AG04450 (cell line): ENCODE data around the gene DERA. TPM values are rescaled to one million over a fixed set of nuclear protein-coding genes. Genes with fewer than 3 reads are reported as not detected.
A peak's percentile ranks its signal among the peaks of the same experiment; 100 is the strongest.

Experiments
- CTCF ChIA-PET: fragments of 300-600, 350-600 bp; formaldehyde crosslinking; extraction: SDS; loops from one replicate; lab custom pipeline; 2022; ENCODE audit warnings: antibody characterized with exemption, inconsistent platforms; lab: Charles Lee
- POLR2A ChIA-PET: fragments of 350-600 bp; formaldehyde crosslinking; extraction: SDS; loops from one replicate; lab custom pipeline; 2021; ENCODE audit warnings: antibody characterized with exemption, inconsistent platforms; lab: Yijun Ruan, JAX
- DNase-seq: peaks from one replicate; pipeline ENCODE4 v3.0.0-alpha.2; 2011; ENCODE audit warnings: low read depth, low spot score
- H3K27ac ChIP-seq: one replicate; pipeline ENCODE4 v1.5.1; 2012; ENCODE audit warnings: low read depth, low read length, control low read depth
- H3K27me3 ChIP-seq: one replicate; pipeline ENCODE4 v1.6.0; 2012; ENCODE audit warnings: low read length; ENCODE audit not compliant: control insufficient read depth, insufficient read depth
- H3K4me3 ChIP-seq: 2 replicates; pipeline ENCODE4 v1.5.1; 2011; ENCODE audit warnings: mild to moderate bottlenecking, low read depth, low read length, control low read depth
- H3K9me3 ChIP-seq: 2 replicates; pipeline ENCODE4 v1.5.1; 2012; ENCODE audit warnings: low read length; ENCODE audit not compliant: control insufficient read depth, insufficient read depth
- CTCF ChIP-seq: IDR thresholded peaks from 2 replicates; pipeline ENCODE4 v1.5.1; 2011; ENCODE audit warnings: low read depth, low read length, control low read depth, inconsistent platforms
- polyA plus RNA-seq: library from polyadenylated mRNA; depleted of rRNA; stranded (reverse); fragments of >200 nt; gene quantifications from 2 replicates; pipeline ENCODE4 v1.2.3, GENCODE V29; 2011

Gene DERA
- polyA plus RNA-seq, 1 experiment = 44.3 TPM

GRCh38 chr12:15928870-15929571 lies 17.9 kb downstream of the DERA start:
- peaks cover 3% of the 10 kb centered on the region; the same call in 1 of the 2 replicates for H3K9me3 ChIP-seq
- H3K27me3 ChIP-seq = no peaks in the 10 kb centered on the region
- CTCF ChIA-PET = interaction anchor here (0.8 to 2.0 kb wide), 4 partner anchors 8 to 53 kb away, joined by 3 to 5 read pairs (median 4); partner anchors contain the start of gene DERA
- no peak overlapping the region for H3K4me3 ChIP-seq
- H3K27ac ChIP-seq = peak overlapping the region; percentile 32
- no peak for TF ChIP-seq CTCF
- POLR2A ChIA-PET = no interaction called here
- DNase-seq = no peak

- Histone ChIP-seq H3K4me3 (no peak overlapping the region), H3K27ac (no peak overlapping the region), H3K27me3 (no peaks in the 10 kb centered on the region), H3K9me3 (no peaks in the 10 kb centered on the region)
- no peak for DNase-seq
- ChIA-PET POLR2A (no interaction called here), CTCF (no interaction called here)
- no peak for TF ChIP-seq CTCF
Measured at GRCh38 chr12:15931590-15932053, 20.5 kb downstream of the DERA start.

- DNase-seq = no peak
- TF ChIP-seq CTCF = no peak
- Histone ChIP-seq H3K27ac (no peak overlapping the region), H3K9me3 (no peaks in the 10 kb centered on the region), H3K27me3 (no peaks in the 10 kb centered on the region), H3K4me3 (no peak overlapping the region)
- CTCF ChIA-PET = no interaction called here
- POLR2A ChIA-PET = no interaction called here
Measured at GRCh38 chr12:15932327-15932726, 21.2 kb downstream of the DERA start.

- no peak for TF ChIP-seq CTCF
- Histone ChIP-seq H3K27me3 (no peaks in the 10 kb centered on the region), H3K27ac (no peak overlapping the region), H3K4me3 (no peak overlapping the region), H3K9me3 (no peaks in the 10 kb centered on the region)
- ChIA-PET POLR2A (no interaction called here), CTCF (no interaction called here)
- no peak for DNase-seq
Measured at GRCh38 chr12:15932971-15933370, 21.8 kb downstream of the DERA start.

- H3K27ac ChIP-seq = no peak overlapping the region
- ChIA-PET CTCF (no interaction called here), POLR2A (no interaction called here)
- no peak overlapping the region for H3K4me3 ChIP-seq
- no peaks in the 10 kb centered on the region for H3K9me3 ChIP-seq
- no peak for TF ChIP-seq CTCF
- no peak for DNase-seq
- H3K27me3 ChIP-seq = no peaks in the 10 kb centered on the region
Measured at GRCh38 chr12:15933751-15934150, 22.6 kb downstream of the DERA start.
